Fibroblast of mammary gland (primary cell): ENCODE measurements around the gene ADAMTS20.
A peak's percentile ranks its signal among the peaks of the same experiment; 100 is the strongest.
"Not testable (repeated sequence)": the region's sequence is repeated elsewhere in the genome, so short reads cannot be mapped to it uniquely, and the experiment has no call there.

Experiments used
- DNase-seq: peaks from one replicate; pipeline ENCODE4 v3.0.0-alpha.2; 2010; ENCODE audit warnings: low read depth
- H3K4me3 ChIP-seq: 2 replicates; pipeline ENCODE4 v1.5.1; 2011; ENCODE audit warnings: low read depth, mild to moderate bottlenecking, low read length, moderate library complexity; ENCODE audit not compliant: control insufficient read depth
- CTCF ChIP-seq: conservative IDR thresholded peaks from 2 replicates; pipeline ENCODE4 v1.5.1; 2011; ENCODE audit warnings: low read depth, low read length, inconsistent platforms; ENCODE audit not compliant: control insufficient read depth, insufficient read depth

ADAMTS20 gene

GRCh38 chr12:43352001-43352400 lies 200.0 kb downstream of the ADAMTS20 start:
- no peak for DNase-seq
- TF ChIP-seq CTCF = no peak
- H3K4me3 ChIP-seq = no peak overlapping the region

GRCh38 chr12:43349863-43350262 lies 202.1 kb downstream of the ADAMTS20 start:
- peak; percentile 45 for TF ChIP-seq CTCF
- peak; percentile 47 for DNase-seq
- no peak overlapping the region for H3K4me3 ChIP-seq

- H3K4me3 ChIP-seq = no peak overlapping the region
- TF ChIP-seq CTCF = no peak
- peak; percentile 67 for DNase-seq
Observed at GRCh38 chr12:43348221-43348620, 203.8 kb downstream of the ADAMTS20 start.

- DNase-seq = no peak
- TF ChIP-seq CTCF = no peak
- no peak overlapping the region for H3K4me3 ChIP-seq
Observed at GRCh38 chr12:43347026-43347425, 205.0 kb downstream of the ADAMTS20 start.

- no peak for DNase-seq
- no peak overlapping the region for H3K4me3 ChIP-seq
- TF ChIP-seq CTCF = no peak
Observed at GRCh38 chr12:43345023-43345422, 207.0 kb downstream of the ADAMTS20 start.

- not testable (repeated sequence) for DNase-seq, H3K4me3 ChIP-seq
Observed at GRCh38 chr12:43341785-43342313, 210.2 kb downstream of the ADAMTS20 start.

GRCh38 chr12:43338848-43339526 lies 213.0 kb downstream of the ADAMTS20 start:
- peak; percentile 61 for TF ChIP-seq CTCF
- no peak overlapping the region for H3K4me3 ChIP-seq
- peak; percentile 82 for DNase-seq
